ENCODE data around the gene OVCA2.

DNA sequence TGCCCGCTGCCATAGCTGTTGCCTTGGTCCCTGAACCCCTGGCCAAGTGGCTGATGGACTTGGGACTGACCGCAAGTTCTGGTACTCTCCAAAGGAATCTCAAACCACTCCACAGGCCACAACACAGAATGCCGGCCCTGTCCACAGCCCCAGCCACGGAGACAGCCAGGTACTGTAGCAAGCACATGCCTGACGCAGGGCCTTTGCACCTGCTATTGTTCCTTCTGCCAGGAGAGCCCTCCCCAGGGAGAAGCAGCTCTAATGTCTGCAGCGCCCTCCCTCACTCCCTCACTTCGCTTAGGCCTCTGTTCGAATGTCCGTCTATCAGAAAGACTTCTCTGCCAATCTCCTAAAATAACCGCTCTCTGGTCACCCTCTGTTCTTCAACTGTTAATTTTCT is 32.1 kb upstream of the OVCA2 start:
- no peak for TF ChIP-seq POLR2A (IDR thresholded peaks at IDR 0.05)
- TF ChIP-seq, protein P1, sequence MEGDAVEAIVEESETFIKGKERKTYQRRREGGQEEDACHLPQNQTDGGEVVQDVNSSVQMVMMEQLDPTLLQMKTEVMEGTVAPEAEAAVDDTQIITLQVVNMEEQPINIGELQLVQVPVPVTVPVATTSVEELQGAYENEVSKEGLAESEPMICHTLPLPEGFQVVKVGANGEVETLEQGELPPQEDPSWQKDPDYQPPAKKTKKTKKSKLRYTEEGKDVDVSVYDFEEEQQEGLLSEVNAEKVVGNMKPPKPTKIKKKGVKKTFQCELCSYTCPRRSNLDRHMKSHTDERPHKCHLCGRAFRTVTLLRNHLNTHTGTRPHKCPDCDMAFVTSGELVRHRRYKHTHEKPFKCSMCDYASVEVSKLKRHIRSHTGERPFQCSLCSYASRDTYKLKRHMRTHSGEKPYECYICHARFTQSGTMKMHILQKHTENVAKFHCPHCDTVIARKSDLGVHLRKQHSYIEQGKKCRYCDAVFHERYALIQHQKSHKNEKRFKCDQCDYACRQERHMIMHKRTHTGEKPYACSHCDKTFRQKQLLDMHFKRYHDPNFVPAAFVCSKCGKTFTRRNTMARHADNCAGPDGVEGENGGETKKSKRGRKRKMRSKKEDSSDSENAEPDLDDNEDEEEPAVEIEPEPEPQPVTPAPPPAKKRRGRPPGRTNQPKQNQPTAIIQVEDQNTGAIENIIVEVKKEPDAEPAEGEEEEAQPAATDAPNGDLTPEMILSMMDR (IDR thresholded peaks at IDR 0.05) = no peak
